GM12872 (cell line): Measurements from ENCODE around the gene MARCHF3.

Source experiments
- CTCF ChIP-seq: IDR thresholded peaks from 3 replicates; pipeline ENCODE4 v1.5.1; 2011; ENCODE audit warnings: low read depth, mild to moderate bottlenecking, low read length, moderate library complexity; ENCODE audit not compliant: insufficient read depth

The MARCHF3 gene

GRCh38 chr5:127060470-127060985 is 30.2 kb upstream of the MARCHF3 start:
- no peak for TF ChIP-seq CTCF

GRCh38 chr5:127056896-127057295 is 26.5 kb upstream of the MARCHF3 start:
- no peak for TF ChIP-seq CTCF

GRCh38 chr5:127055880-127056653 is 25.7 kb upstream of the MARCHF3 start:
- no peak for TF ChIP-seq CTCF

GRCh38 chr5:127053049-127053448 is 22.7 kb upstream of the MARCHF3 start:
- TF ChIP-seq CTCF = no peak

- no peak for TF ChIP-seq CTCF
These were observed 21.2 kb upstream of the MARCHF3 start for GRCh38 chr5:127051591-127051990.

- no peak for TF ChIP-seq CTCF
These were observed 16.1 kb upstream of the MARCHF3 start for GRCh38 chr5:127046343-127047072.

- no peak for TF ChIP-seq CTCF
These were observed 12.2 kb upstream of the MARCHF3 start for GRCh38 chr5:127042593-127042992.
